ENCODE results near the gene PROX2.

Gene PROX2

GRCh38 chr14:74875941-74876913, at the start of gene PROX2:
Gene PROX2 (minus strand): TSS chr14:74876145. CDS start chr14:74863834, 12,311 bp downstream.
- no peaks in the 10 kb centered on the region for H3K27me3 Mint-ChIP-seq
- H3K4me1 Mint-ChIP-seq = peaks cover 26% of the 10 kb centered on the region
- no peaks in the 10 kb centered on the region for H3K36me3 Mint-ChIP-seq
- H3K4me3 Mint-ChIP-seq = peak within 1 kb of the TSS; percentile 46
- no peak within 1 kb of the TSS for H3K27ac Mint-ChIP-seq
- ATAC-seq (ENCODE audit: low read depth) (peak; percentile 43), DNase-seq (ENCODE audit: low spot score in 2 of 2) (no peak)
- no peaks in the 10 kb centered on the region for H3K9me3 Mint-ChIP-seq

- DNase-seq (ENCODE audit: low spot score in 2 of 2) (no peak), ATAC-seq (ENCODE audit: low read depth) (no peak)
- Mint-ChIP-seq H3K9me3 (no peaks in the 10 kb centered on the region), H3K27ac (peak overlapping the region; percentile 53), H3K4me1 (peaks cover 9% of the 10 kb centered on the region), H3K36me3 (no peaks in the 10 kb centered on the region), H3K4me3 (peak overlapping the region; percentile 3), H3K27me3 (no peaks in the 10 kb centered on the region)
Measured at GRCh38 chr14:74924061-74924460, 48.1 kb upstream of the PROX2 start.

- Mint-ChIP-seq H3K9me3 (no peaks in the 10 kb centered on the region), H3K4me3 (peak within 1 kb of the TSS; percentile 77), H3K27ac (peak within 1 kb of the TSS; percentile 86), H3K36me3 (no peaks in the 10 kb centered on the region), H3K4me1 (peaks cover 9% of the 10 kb centered on the region), H3K27me3 (no peaks in the 10 kb centered on the region)
- ATAC-seq (ENCODE audit: low read depth) (peak; percentile 98), DNase-seq (ENCODE audit: low spot score in 2 of 2) (peak; percentile 50 to 61)
Measured at GRCh38 chr14:74922752-74923401, 46.9 kb upstream of the PROX2 start, which contains the start of gene RPS6KL1. Gene RPS6KL1 (minus strand): TSS chr14:74923260. CDS start chr14:74921541, 1,719 bp downstream.

- no peak for DNase-seq (ENCODE audit: low spot score in 2 of 2)
- ATAC-seq (ENCODE audit: low read depth) = no peak
- H3K27ac Mint-ChIP-seq = peak overlapping the region; percentile 86
- peaks cover 9% of the 10 kb centered on the region for H3K4me1 Mint-ChIP-seq
- H3K36me3 Mint-ChIP-seq = no peaks in the 10 kb centered on the region
- no peaks in the 10 kb centered on the region for H3K9me3 Mint-ChIP-seq
- H3K27me3 Mint-ChIP-seq = no peaks in the 10 kb centered on the region
- H3K4me3 Mint-ChIP-seq = peak overlapping the region; percentile 77
Measured at GRCh38 chr14:74921987-74922751, 46.2 kb upstream of the PROX2 start.

GRCh38 chr14:74921053-74921620, 45.2 kb upstream of the PROX2 start:
- H3K4me3 Mint-ChIP-seq = no peak overlapping the region
- no peak for DNase-seq (ENCODE audit: low spot score in 2 of 2)
- H3K9me3 Mint-ChIP-seq = no peaks in the 10 kb centered on the region
- peaks cover 9% of the 10 kb centered on the region for H3K4me1 Mint-ChIP-seq
- H3K27ac Mint-ChIP-seq = no peak overlapping the region
- ATAC-seq (ENCODE audit: low read depth) = no peak
- H3K27me3 Mint-ChIP-seq = no peaks in the 10 kb centered on the region
- H3K36me3 Mint-ChIP-seq = no peaks in the 10 kb centered on the region

- H3K4me1 Mint-ChIP-seq = peaks cover 9% of the 10 kb centered on the region
- H3K9me3 Mint-ChIP-seq = no peaks in the 10 kb centered on the region
- no peak overlapping the region for H3K4me3 Mint-ChIP-seq
- no peaks in the 10 kb centered on the region for H3K27me3 Mint-ChIP-seq
- no peak overlapping the region for H3K27ac Mint-ChIP-seq
- H3K36me3 Mint-ChIP-seq = no peaks in the 10 kb centered on the region
- DNase-seq (ENCODE audit: low spot score in 2 of 2) (no peak), ATAC-seq (ENCODE audit: low read depth) (no peak)
Measured at GRCh38 chr14:74920281-74920680, 44.3 kb upstream of the PROX2 start.

- no peaks in the 10 kb centered on the region for H3K36me3 Mint-ChIP-seq
- DNase-seq (ENCODE audit: low spot score in 2 of 2) (no peak), ATAC-seq (ENCODE audit: low read depth) (no peak)
- H3K27me3 Mint-ChIP-seq = no peaks in the 10 kb centered on the region
- no peak overlapping the region for H3K4me3 Mint-ChIP-seq
- no peaks in the 10 kb centered on the region for H3K9me3 Mint-ChIP-seq
- H3K27ac Mint-ChIP-seq = no peak overlapping the region
- peaks cover 9% of the 10 kb centered on the region for H3K4me1 Mint-ChIP-seq
Measured at GRCh38 chr14:74919421-74920165, 43.6 kb upstream of the PROX2 start.

GRCh38 chr14:74918380-74918779, 42.4 kb upstream of the PROX2 start:
- Mint-ChIP-seq H3K9me3 (no peaks in the 10 kb centered on the region), H3K27ac (no peak overlapping the region), H3K27me3 (no peaks in the 10 kb centered on the region), H3K36me3 (no peaks in the 10 kb centered on the region), H3K4me3 (no peak overlapping the region), H3K4me1 (peaks cover 3% of the 10 kb centered on the region)
- ATAC-seq (ENCODE audit: low read depth) (no peak), DNase-seq (ENCODE audit: low spot score in 2 of 2) (no peak)

GRCh38 chr14:74917646-74918081, 41.7 kb upstream of the PROX2 start:
- Mint-ChIP-seq H3K27ac (no peak overlapping the region), H3K4me3 (no peak overlapping the region), H3K4me1 (peaks cover 3% of the 10 kb centered on the region)

GRCh38 chr14:74917178-74917543, 41.2 kb upstream of the PROX2 start:
- H3K9me3 Mint-ChIP-seq = no peaks in the 10 kb centered on the region
- H3K27me3 Mint-ChIP-seq = no peaks in the 10 kb centered on the region
- H3K4me1 Mint-ChIP-seq = peaks cover 3% of the 10 kb centered on the region
- ATAC-seq (ENCODE audit: low read depth) (no peak), DNase-seq (ENCODE audit: low spot score in 2 of 2) (no peak)
- H3K4me3 Mint-ChIP-seq = no peak overlapping the region
- no peak overlapping the region for H3K27ac Mint-ChIP-seq
- no peaks in the 10 kb centered on the region for H3K36me3 Mint-ChIP-seq

More at GRCh38 chr14:74917646-74918081, 41.7 kb upstream of the PROX2 start:
- H3K9me3 Mint-ChIP-seq = no peaks in the 10 kb centered on the region
- DNase-seq (ENCODE audit: low spot score in 2 of 2) (no peak), ATAC-seq (ENCODE audit: low read depth) (no peak)
- no peaks in the 10 kb centered on the region for H3K36me3 Mint-ChIP-seq
- no peaks in the 10 kb centered on the region for H3K27me3 Mint-ChIP-seq

GRCh38 chr14:74915826-74916225, 39.9 kb upstream of the PROX2 start:
- H3K27ac Mint-ChIP-seq = no peak overlapping the region
- H3K36me3 Mint-ChIP-seq = no peaks in the 10 kb centered on the region
- DNase-seq (ENCODE audit: low spot score in 2 of 2) = no peak
- H3K27me3 Mint-ChIP-seq = no peaks in the 10 kb centered on the region
- ATAC-seq (ENCODE audit: low read depth) = no peak
- no peak overlapping the region for H3K4me3 Mint-ChIP-seq
- H3K4me1 Mint-ChIP-seq = peaks cover 3% of the 10 kb centered on the region
- no peaks in the 10 kb centered on the region for H3K9me3 Mint-ChIP-seq

GRCh38 chr14:74915426-74915825, 39.5 kb upstream of the PROX2 start:
- DNase-seq (ENCODE audit: low spot score in 2 of 2) = no peak
- no peak overlapping the region for H3K4me3 Mint-ChIP-seq
- no peaks in the 10 kb centered on the region for H3K4me1 Mint-ChIP-seq
- H3K36me3 Mint-ChIP-seq = no peaks in the 10 kb centered on the region
- H3K27me3 Mint-ChIP-seq = no peaks in the 10 kb centered on the region
- H3K9me3 Mint-ChIP-seq = no peaks in the 10 kb centered on the region
- no peak overlapping the region for H3K27ac Mint-ChIP-seq
- no peak for ATAC-seq (ENCODE audit: low read depth)

- no peaks in the 10 kb centered on the region for H3K27me3 Mint-ChIP-seq
- no peaks in the 10 kb centered on the region for H3K9me3 Mint-ChIP-seq
- H3K36me3 Mint-ChIP-seq = no peaks in the 10 kb centered on the region
- H3K27ac Mint-ChIP-seq = no peak overlapping the region
- no peaks in the 10 kb centered on the region for H3K4me1 Mint-ChIP-seq
- no peak for ATAC-seq (ENCODE audit: low read depth)
- DNase-seq (ENCODE audit: low spot score in 2 of 2) = no peak
- H3K4me3 Mint-ChIP-seq = no peak overlapping the region
Measured at GRCh38 chr14:74913986-74914573, 38.1 kb upstream of the PROX2 start.

Data from memory B cell (primary cell).